Right lobe of liver (tissue), 6 donors: ENCODE data around the gene FOXP1. TPM values are rescaled to one million over a fixed set of nuclear protein-coding genes. Genes with fewer than 3 reads are reported as not detected.

Experiments used
- ATAC-seq, 4 donors: fragments of 200-7000 bp; cut with Tn5 transposase; one replicate each; pipeline ENCODE4 v1.9.1; 2020; ENCODE audit warnings: mild to moderate bottlenecking in 4 of 4, moderate library complexity in 4 of 4
- DNase-seq, 3 donors: peaks; one replicate each; pipeline ENCODE4 v3.0.0-alpha.2; 2020
- H3K27ac ChIP-seq, 3 donors: fragments of 200-600 bp; one replicate each; pipeline ENCODE4 v1.8.0; 2022
- H3K27me3 ChIP-seq, 2 donors: fragments of 200-600 bp; one replicate each; pipeline ENCODE4 v1.8.0; 2022
- H3K36me3 ChIP-seq, 4 donors: fragments of 200-600 bp; sonication (generic) in 1 of 4; one replicate each; pipeline versions ENCODE4 v1.5.1 to v1.8.0; 2017 to 2022; ENCODE audit warnings: control low read depth in 1 of 4
- H3K4me1 ChIP-seq, 4 donors: fragments of 200-600 bp; sonication (generic) in 1 of 4; one replicate each; pipeline versions ENCODE4 v1.5.1 to v1.8.0; 2017 to 2022; ENCODE audit warnings: control low read depth in 1 of 4
- H3K4me3 ChIP-seq, 3 donors: fragments of 200-600 bp; one replicate each; pipeline ENCODE4 v1.8.0; 2022
- H3K9me3 ChIP-seq, 4 donors: fragments of 200-600 bp; sonication (generic) in 1 of 4; one replicate each; pipeline versions ENCODE4 v1.5.1 to v1.8.0; 2017 to 2022; ENCODE audit warnings: control low read depth in 1 of 4
- POLR2A ChIP-seq: fragments of 450-650 bp; IDR thresholded peaks from one replicate; pipeline ENCODE4 v1.6.1; 2017; ENCODE audit warnings: antibody characterized with exemption, mild to moderate bottlenecking
- WGBS: methylation state at CpG from one replicate; pipeline ENCODE4 v1.1.6; 2018; ENCODE audit warnings: low coverage, low lambda C conversion rate; ENCODE audit not compliant: insufficient coverage; ENCODE audit errors: missing lambda C conversion rate; 5-methylcytosine and 5-hydroxymethylcytosine counted together
- intact Hi-C, 2 donors: fragments of 100-400 bp; cut with DNase I; formaldehyde crosslinking; loops; one replicate each; pipeline versions ENCODE4 v1.11.2 to v1.14.1; 2022
- total RNA-seq, 6 experiments: library from RNA; depleted of rRNA in 2 of 6; stranded (reverse); fragments of >200 nt in 2 of 6; fragmentation: NEBNext Ultra II Directional in 3 of 6; extraction: Animal tissue kit (Norgen Biotek cat#: 25700) in 3 of 6; gene quantifications; one replicate each; pipeline versions ENCODE4 v1.1.0 to v1.2.4, GENCODE V29; 2016 to 2023
- TF ChIP-seq, protein P1 (sequence below), 4 donors: fragments of 200-600 bp in 3 of 4; fragments of 450-650 bp in 1 of 4; IDR thresholded peaks; one replicate each; pipeline versions ENCODE4 v1.5.1 to v1.8.0; 2016 to 2022; ENCODE audit warnings: antibody characterized with exemption in 4 of 4, mild to moderate bottlenecking in 2 of 4
- donor health status: DM: no; HTN: yes; CAD: no.
- donor health status: DM: no; HTN: no; CAD: no.
- donor health status: DM: no; HTN: no; CAD: no.
- donor health status: DM: no; HTN: yes; CAD: no.
- donor health status: DM: no; HTN: yes; CAD: no.

Gene FOXP1
- total RNA-seq, 6 experiments from 2014 or later: 26.7 to 47.7 (median 35.2) TPM

DNA sequence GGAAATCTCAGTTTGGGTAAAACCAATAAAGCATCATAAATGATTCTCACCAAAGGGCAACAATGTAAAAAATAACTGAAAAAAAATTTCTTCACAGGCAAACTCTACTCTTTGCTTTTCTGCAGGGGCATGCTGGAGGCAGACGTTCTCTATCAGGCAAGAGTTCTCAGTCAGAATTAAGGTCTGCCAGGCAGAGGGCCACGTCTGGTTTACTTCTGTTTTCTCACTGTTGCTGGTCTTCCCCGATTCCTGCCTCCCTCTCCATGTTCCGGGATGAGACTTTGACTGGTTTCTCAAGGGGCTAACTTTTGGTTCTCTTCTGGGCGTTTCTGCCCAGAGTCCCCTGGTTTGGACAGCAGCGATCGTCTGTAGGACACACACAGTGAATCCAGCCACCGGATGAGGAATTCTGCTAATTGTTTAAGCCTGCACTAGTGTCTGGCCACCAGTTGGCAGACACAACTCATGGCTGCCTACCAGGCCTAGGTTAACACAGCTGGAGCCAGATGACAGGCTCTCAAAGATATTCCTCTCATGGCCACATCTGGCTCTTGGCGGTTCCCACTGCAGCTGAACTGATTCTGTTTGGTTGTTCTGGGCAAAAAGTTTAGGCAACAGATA, 273.1 kb downstream of the FOXP1 start:
- Histone ChIP-seq H3K27ac (no peak overlapping the region), H3K9me3 (no peaks in the 10 kb centered on the region), H3K36me3 (no peaks in the 10 kb centered on the region), H3K27me3 (no peaks in the 10 kb centered on the region), H3K4me3 (no peak overlapping the region), H3K4me1 (peaks cover 0 to 5% (median 2%) of the 10 kb centered on the region in 4 donors)
- 47% methylated on average over 4 of the region's 9 CpGs for WGBS
- ATAC-seq (no peak), DNase-seq (no peak)
- TF ChIP-seq POLR2A: no peak
- TF ChIP-seq, protein P1, sequence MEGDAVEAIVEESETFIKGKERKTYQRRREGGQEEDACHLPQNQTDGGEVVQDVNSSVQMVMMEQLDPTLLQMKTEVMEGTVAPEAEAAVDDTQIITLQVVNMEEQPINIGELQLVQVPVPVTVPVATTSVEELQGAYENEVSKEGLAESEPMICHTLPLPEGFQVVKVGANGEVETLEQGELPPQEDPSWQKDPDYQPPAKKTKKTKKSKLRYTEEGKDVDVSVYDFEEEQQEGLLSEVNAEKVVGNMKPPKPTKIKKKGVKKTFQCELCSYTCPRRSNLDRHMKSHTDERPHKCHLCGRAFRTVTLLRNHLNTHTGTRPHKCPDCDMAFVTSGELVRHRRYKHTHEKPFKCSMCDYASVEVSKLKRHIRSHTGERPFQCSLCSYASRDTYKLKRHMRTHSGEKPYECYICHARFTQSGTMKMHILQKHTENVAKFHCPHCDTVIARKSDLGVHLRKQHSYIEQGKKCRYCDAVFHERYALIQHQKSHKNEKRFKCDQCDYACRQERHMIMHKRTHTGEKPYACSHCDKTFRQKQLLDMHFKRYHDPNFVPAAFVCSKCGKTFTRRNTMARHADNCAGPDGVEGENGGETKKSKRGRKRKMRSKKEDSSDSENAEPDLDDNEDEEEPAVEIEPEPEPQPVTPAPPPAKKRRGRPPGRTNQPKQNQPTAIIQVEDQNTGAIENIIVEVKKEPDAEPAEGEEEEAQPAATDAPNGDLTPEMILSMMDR (IDR thresholded peaks at IDR 0.05): no peak
- intact Hi-C loops: no loop called here

DNA sequence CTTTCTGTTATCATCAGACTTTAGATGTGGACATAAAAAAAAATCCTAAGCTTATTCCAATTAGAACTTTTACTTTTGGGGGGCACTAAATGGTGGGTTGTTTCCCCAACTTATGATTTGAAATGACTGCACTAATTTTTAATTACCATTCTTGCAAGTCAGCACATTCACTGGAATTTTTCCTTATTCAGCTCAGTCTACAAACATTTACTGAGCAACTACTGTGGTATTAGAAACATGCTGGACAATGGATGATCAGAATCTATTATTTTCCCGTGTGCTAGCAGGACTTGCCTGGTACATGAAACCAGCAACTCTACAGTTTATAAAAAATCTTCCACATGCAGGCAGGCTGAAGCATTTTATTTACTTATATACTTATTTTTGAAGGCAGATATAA, 273.6 kb downstream of the FOXP1 start:
- Histone ChIP-seq H3K4me1 (peaks cover 0 to 10% (median 3%) of the 10 kb centered on the region in 4 donors), H3K4me3 (no peak overlapping the region), H3K27me3 (no peaks in the 10 kb centered on the region), H3K27ac (no peak overlapping the region), H3K9me3 (no peaks in the 10 kb centered on the region), H3K36me3 (no peaks in the 10 kb centered on the region)
- WGBS: 100% methylated on average over 1 of the region's 1 CpG
- no peak for DNase-seq
- intact Hi-C loops: no loop called here
- TF ChIP-seq POLR2A: no peak
- TF ChIP-seq, protein P1 (IDR thresholded peaks at IDR 0.05): no peak
- ATAC-seq: no peak

GRCh38 chr3:71309342-71309741, 274.2 kb downstream of the FOXP1 start:
- Histone ChIP-seq H3K4me3 (no peak overlapping the region), H3K4me1 (peaks cover 0 to 15% (median 3%) of the 10 kb centered on the region in 4 donors), H3K27ac (no peak overlapping the region), H3K9me3 (no peaks in the 10 kb centered on the region), H3K27me3 (no peaks in the 10 kb centered on the region), H3K36me3 (no peaks in the 10 kb centered on the region)
- intact Hi-C loops: no loop called here
- ATAC-seq (no peak), DNase-seq (no peak)
- WGBS: 75% methylated on average over 3 of the region's 3 CpGs
- TF ChIP-seq POLR2A: no peak
- TF ChIP-seq, protein P1 (IDR thresholded peaks at IDR 0.05): no peak

DNA sequence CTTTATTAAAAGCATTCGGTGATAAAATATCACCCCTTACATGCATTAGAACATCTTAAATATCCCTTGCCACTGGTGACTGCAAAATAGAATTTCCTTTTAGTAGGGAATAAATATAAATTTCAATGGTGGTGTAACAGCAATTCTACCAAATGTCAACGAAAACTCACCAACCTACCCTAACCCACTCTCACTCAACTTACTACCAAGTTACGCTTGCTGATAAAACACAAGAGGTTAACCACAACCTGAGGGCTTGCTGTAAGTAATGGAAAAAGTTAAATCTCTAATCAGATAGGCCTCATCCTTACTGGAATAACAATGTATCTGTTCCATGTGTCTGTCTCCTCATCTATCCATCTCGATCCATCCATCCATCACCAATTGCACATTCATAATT, 274.7 kb downstream of the FOXP1 start:
- WGBS: 78% methylated on average over 4 of the region's 4 CpGs
- H3K9me3 ChIP-seq: no peaks in the 10 kb centered on the region
- no peaks in the 10 kb centered on the region for H3K27me3 ChIP-seq
- peaks cover 0 to 16% (median 3%) of the 10 kb centered on the region in 4 donors for H3K4me1 ChIP-seq
- ATAC-seq: no peak
- no peak overlapping the region for H3K4me3 ChIP-seq
- intact Hi-C loops: no loop called here
- no peak for DNase-seq
- TF ChIP-seq, protein P1 (IDR thresholded peaks at IDR 0.05): no peak
- no peak for TF ChIP-seq POLR2A
- H3K27ac ChIP-seq: no peak overlapping the region
- H3K36me3 ChIP-seq: no peaks in the 10 kb centered on the region
